Prostate gland (tissue), 2 donors: ENCODE measurements around the gene TEN1. TPM values are rescaled to one million over a fixed set of nuclear protein-coding genes. Genes with fewer than 3 reads are reported as not detected.
A peak's percentile ranks its signal among the peaks of the same experiment; 100 is the strongest.

Experiments
- DNase-seq: peaks from one replicate; pipeline ENCODE4 v3.0.0-alpha.2; 2019; ENCODE audit warnings: low spot score
- H3K27ac ChIP-seq, 2 donors: fragments of 200-600 bp; sonication (generic); 2 replicates each; pipeline ENCODE4 v1.5.1; 2017 to 2019
- H3K27me3 ChIP-seq: fragments of 200-600 bp; sonication (generic); replicated peaks from 2 replicates; pipeline ENCODE4 v1.5.1; 2019; ENCODE audit not compliant: insufficient read depth
- H3K36me3 ChIP-seq, 2 donors: fragments of 200-600 bp; sonication (generic); 1 replicate in 1 of 2; 2 replicates in 1 of 2; pipeline versions ENCODE4 v1.5.1 to v1.8.1; 2017 to 2019
- H3K4me1 ChIP-seq: fragments of 200-600 bp; sonication (generic); replicated peaks from 2 replicates; pipeline ENCODE4 v1.5.1; 2019
- H3K4me3 ChIP-seq, 2 donors: fragments of 200-600 bp; sonication (generic); 2 replicates each; pipeline ENCODE4 v1.5.1; 2017 to 2019
- H3K9me3 ChIP-seq: fragments of 200-600 bp; sonication (generic); 2 replicates; pipeline ENCODE4 v1.5.1; 2017
- POLR2A ChIP-seq: fragments of 450-650 bp; IDR thresholded peaks from one replicate; pipeline ENCODE4 v1.6.1; 2016; ENCODE audit warnings: antibody characterized with exemption, mild to moderate bottlenecking
- POLR2AphosphoS5 ChIP-seq: sonication (generic); formaldehyde crosslinking; IDR thresholded peaks from one replicate; pipeline ENCODE4 v1.6.1; 2017; ENCODE audit warnings: antibody characterized with exemption
- WGBS: methylation state at CpG from one replicate; pipeline ENCODE4 v1.1.5; 2018; 5-methylcytosine and 5-hydroxymethylcytosine counted together
- intact Hi-C: fragments of 100-400 bp; cut with DNase I; formaldehyde crosslinking; loops from one replicate; pipeline ENCODE4 v1.14.2; 2022
- total RNA-seq, 2 donors: library from RNA; depleted of rRNA; stranded (reverse); fragments of >200 nt; gene quantifications; one replicate each; pipeline ENCODE4 v1.1.0, GENCODE V29; 2016
- TF ChIP-seq, protein P1 (sequence below), 4 experiments: fragments of 200-600 bp in 2 of 4; fragments of 450-650 bp in 2 of 4; sonication (generic) in 2 of 4; IDR thresholded peaks; 1 replicate in 3 of 4; 2 replicates in 1 of 4; pipeline ENCODE4 v1.5.1; 2016 to 2019; ENCODE audit warnings: antibody characterized with exemption in 4 of 4, mild to moderate bottlenecking in 2 of 4, moderate library complexity in 2 of 4

The TEN1 gene
- total RNA-seq, 2 donors from 2014 or later: 20.9 to 25.1 TPM

DNA sequence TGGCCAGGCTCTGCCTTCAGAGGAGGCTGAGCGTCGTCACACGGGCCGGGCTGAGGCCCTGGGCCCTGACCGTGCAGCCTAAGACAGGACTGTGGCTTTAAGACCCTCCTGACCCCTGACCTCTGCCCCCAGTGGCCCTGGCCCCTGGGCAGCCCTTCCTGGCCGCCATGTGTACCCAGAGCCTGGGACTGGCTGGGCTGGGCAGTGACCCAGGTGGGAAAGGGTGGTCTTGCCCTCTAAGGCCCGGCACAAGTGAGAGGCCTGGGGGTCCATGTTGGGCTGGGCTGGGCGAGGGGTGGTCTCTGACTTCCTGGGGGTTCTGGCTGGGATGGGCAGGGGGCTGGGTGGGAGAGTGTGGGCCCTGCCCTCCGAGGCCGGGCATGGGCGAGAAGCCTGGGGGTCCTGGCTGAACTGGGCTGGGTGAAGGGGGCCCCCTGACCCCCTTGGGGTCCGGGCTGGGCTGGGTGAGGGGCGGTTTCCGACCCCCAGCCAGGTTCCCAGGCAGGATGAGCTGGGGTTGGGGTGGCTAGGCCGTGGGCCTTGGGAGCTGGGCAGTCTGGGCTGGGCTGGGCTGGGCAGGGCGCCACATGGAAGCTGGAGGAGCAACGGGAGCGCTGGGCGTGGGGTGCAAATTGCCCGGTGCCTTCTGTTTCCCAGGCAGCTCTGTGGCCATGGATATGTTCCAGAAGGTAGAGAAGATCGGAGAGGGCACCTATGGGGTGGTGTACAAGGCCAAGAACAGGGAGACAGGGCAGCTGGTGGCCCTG lies 21.9 kb downstream of the TEN1 start, which contains the start of gene CDK3:
Gene CDK3 (plus strand): TSS at position 101 of the 767 bp plus-strand sequence. CDS start 571 bp downstream, at position 672.
- Histone ChIP-seq H3K27me3 (no peaks in the 10 kb centered on the region), H3K36me3 (no peaks in the 10 kb centered on the region), H3K4me3 (no peak within 1 kb of the TSS), H3K9me3 (no peaks in the 10 kb centered on the region), H3K4me1 (peaks cover 13% of the 10 kb centered on the region), H3K27ac (peak within 1 kb of the TSS; percentile 43 to 75)
- intact Hi-C loops: no loop called here
- TF ChIP-seq POLR2AphosphoS5 (no peak), POLR2A (no peak)
- TF ChIP-seq, protein P1, sequence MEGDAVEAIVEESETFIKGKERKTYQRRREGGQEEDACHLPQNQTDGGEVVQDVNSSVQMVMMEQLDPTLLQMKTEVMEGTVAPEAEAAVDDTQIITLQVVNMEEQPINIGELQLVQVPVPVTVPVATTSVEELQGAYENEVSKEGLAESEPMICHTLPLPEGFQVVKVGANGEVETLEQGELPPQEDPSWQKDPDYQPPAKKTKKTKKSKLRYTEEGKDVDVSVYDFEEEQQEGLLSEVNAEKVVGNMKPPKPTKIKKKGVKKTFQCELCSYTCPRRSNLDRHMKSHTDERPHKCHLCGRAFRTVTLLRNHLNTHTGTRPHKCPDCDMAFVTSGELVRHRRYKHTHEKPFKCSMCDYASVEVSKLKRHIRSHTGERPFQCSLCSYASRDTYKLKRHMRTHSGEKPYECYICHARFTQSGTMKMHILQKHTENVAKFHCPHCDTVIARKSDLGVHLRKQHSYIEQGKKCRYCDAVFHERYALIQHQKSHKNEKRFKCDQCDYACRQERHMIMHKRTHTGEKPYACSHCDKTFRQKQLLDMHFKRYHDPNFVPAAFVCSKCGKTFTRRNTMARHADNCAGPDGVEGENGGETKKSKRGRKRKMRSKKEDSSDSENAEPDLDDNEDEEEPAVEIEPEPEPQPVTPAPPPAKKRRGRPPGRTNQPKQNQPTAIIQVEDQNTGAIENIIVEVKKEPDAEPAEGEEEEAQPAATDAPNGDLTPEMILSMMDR (IDR thresholded peaks at IDR 0.05): peak in 1 of 4 experiments; percentile 3
- WGBS: 92% methylated on average over 14 of the region's 21 CpGs
- DNase-seq: no peak

DNA sequence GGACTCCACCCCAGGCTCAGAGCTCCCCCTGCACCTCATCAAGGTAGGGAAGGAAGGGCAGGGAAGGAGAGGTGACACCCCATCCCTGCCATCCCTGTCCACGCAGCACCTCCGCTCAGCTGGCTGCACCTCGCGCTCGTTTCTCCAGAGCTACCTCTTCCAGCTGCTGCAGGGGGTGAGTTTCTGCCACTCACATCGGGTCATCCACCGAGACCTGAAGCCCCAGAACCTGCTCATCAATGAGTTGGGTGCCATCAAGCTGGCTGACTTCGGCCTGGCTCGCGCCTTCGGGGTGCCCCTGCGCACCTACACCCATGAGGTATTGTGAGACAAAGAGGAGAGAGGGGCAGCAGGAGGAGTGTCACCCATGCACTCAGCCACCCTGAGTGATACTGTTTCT lies 23.1 kb downstream of the TEN1 start:
- Histone ChIP-seq H3K36me3 (no peaks in the 10 kb centered on the region), H3K27me3 (no peaks in the 10 kb centered on the region), H3K4me3 (no peak overlapping the region), H3K4me1 (peaks cover 12% of the 10 kb centered on the region), H3K9me3 (no peaks in the 10 kb centered on the region), H3K27ac (no peak overlapping the region)
- no peak for DNase-seq
- intact Hi-C loops: no loop called here
- no peak for TF ChIP-seq POLR2AphosphoS5
- no peak for TF ChIP-seq POLR2A
- TF ChIP-seq, protein P1 (IDR thresholded peaks at IDR 0.05): no peak
- 96% methylated on average over 12 of the region's 12 CpGs for WGBS

DNA sequence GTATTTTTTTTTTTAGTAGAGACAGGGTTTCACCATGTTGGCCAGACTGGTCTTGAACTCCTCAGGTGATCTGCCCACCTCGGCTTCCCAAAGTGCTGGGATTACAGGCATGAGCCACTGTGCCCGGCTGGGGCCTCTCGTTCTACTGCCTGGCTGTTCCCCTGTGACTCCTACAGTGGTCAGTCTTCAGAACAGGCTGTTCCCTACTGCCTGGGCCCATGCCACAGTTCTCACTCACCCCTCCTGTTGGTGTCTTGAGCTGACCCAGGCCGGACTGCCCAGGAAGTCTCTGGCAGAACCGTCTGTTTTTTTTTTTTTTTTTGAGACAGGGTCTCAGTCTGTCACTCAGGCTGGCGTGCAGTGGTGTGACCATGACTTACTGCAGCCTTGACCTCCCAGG lies 24.9 kb downstream of the TEN1 start:
- intact Hi-C loops: loop anchor here (2.0 kb wide), 1 partner anchor 99 kb away; the partner anchor contains the start of gene MRPL38
- H3K9me3 ChIP-seq: no peaks in the 10 kb centered on the region
- H3K36me3 ChIP-seq: no peaks in the 10 kb centered on the region
- no peak for TF ChIP-seq POLR2A
- TF ChIP-seq POLR2AphosphoS5: no peak
- TF ChIP-seq, protein P1 (IDR thresholded peaks at IDR 0.05): no peak
- peaks cover 11% of the 10 kb centered on the region for H3K4me1 ChIP-seq
- DNase-seq: no peak
- H3K27ac ChIP-seq: peak overlapping the region; percentile 21 to 71
- no peaks in the 10 kb centered on the region for H3K27me3 ChIP-seq
- WGBS: 55% methylated on average over 6 of the region's 6 CpGs
- no peak overlapping the region for H3K4me3 ChIP-seq

DNA sequence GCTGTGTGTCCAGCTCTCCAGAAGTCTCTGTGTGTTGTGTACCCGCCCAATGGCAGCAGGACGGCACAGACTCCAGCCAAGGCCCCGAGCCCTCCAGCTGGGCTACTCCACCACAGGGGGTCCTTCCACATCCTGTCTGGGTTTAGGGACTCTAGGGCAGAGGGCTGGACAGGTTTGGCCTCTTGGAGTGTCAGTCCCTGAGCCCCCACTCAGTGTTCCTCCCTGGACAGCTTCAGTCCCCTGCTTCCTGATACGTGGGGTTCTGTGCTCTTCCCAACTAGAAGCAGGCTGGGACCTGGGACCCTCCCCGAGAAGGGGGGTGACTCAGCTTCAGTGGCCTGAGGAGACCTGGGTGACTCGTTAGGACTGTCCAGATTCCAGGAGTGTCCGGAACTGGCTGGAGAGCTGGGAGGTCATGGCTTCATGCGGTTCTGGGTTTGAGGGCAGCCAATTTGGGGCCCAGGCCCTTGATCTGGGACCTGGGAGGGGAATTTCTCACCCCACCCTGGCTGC lies 25.8 kb downstream of the TEN1 start:
- Histone ChIP-seq H3K27me3 (no peaks in the 10 kb centered on the region), H3K4me1 (peaks cover 11% of the 10 kb centered on the region), H3K4me3 (no peak overlapping the region), H3K9me3 (no peaks in the 10 kb centered on the region), H3K27ac (peak overlapping the region in 1 of 2 donors; percentile 71), H3K36me3 (no peaks in the 10 kb centered on the region)
- WGBS: 73% methylated on average over 8 of the region's 8 CpGs
- intact Hi-C loops: loop anchor here (2.0 kb wide), 1 partner anchor 100 kb away; the partner anchor contains the start of gene MRPL38
- no peak for DNase-seq
- no peak for TF ChIP-seq POLR2AphosphoS5
- TF ChIP-seq, protein P1 (IDR thresholded peaks at IDR 0.05): no peak
- no peak for TF ChIP-seq POLR2A
